GM12873 (cell line): ENCODE data around the gene JAG2.

Experiments
- CTCF ChIP-seq: IDR thresholded peaks from 2 replicates; pipeline ENCODE4 v1.5.1; 2012; ENCODE audit warnings: low read depth, mild to moderate bottlenecking, moderate library complexity, low read length, control low read depth; ENCODE audit not compliant: insufficient read depth; ENCODE audit errors: missing control alignments

JAG2 gene

GRCh38 chr14:105187116-105187515, 18.5 kb upstream of the JAG2 start:
- TF ChIP-seq CTCF, result no peak

GRCh38 chr14:105185973-105186372, 17.4 kb upstream of the JAG2 start:
- TF ChIP-seq CTCF, result no peak

GRCh38 chr14:105185001-105185400, 16.4 kb upstream of the JAG2 start:
- TF ChIP-seq CTCF, result no peak

- no peak for TF ChIP-seq CTCF
Observed at GRCh38 chr14:105184461-105184860, 15.9 kb upstream of the JAG2 start.

GRCh38 chr14:105182296-105183020, 13.9 kb upstream of the JAG2 start:
- no peak for TF ChIP-seq CTCF

- no peak for TF ChIP-seq CTCF
Observed at GRCh38 chr14:105181549-105182295, 13.1 kb upstream of the JAG2 start.

- no peak for TF ChIP-seq CTCF
Observed at GRCh38 chr14:105180592-105181548, 12.3 kb upstream of the JAG2 start, which contains the start of gene NUDT14. Gene NUDT14 (minus strand): TSS chr14:105181312. CDS start chr14:105181209, 103 bp downstream.
